Spleen (tissue), 11 donors: Measurements from ENCODE around the gene RBMS1. TPM values are rescaled to one million over a fixed set of nuclear protein-coding genes. Genes with fewer than 3 reads are reported as not detected.

Experiments
- DNase-seq: peaks from one replicate; pipeline ENCODE4 v3.0.0-alpha.2; 2020
- H3K27ac ChIP-seq, 8 donors: fragments of 200-600 bp; sonication (generic) in 7 of 8; 1 replicate in 4 of 8; 2 replicates in 4 of 8; pipeline versions ENCODE4 v1.5.0 to v1.8.0; 2016 to 2021; ENCODE audit warnings: inconsistent platforms in 4 of 8, mild to moderate bottlenecking in 4 of 8, moderate library complexity in 1 of 8
- H3K27me3 ChIP-seq, 7 donors: fragments of 200-600 bp; sonication (generic) in 6 of 7; replicated peaks in 1 of 7; 1 replicate in 4 of 7; 2 replicates in 3 of 7; pipeline versions ENCODE4 v1.5.0 to v1.8.0; 2016 to 2021; ENCODE audit warnings: inconsistent platforms in 3 of 7, mild to moderate bottlenecking in 1 of 7
- H3K36me3 ChIP-seq, 6 donors: fragments of 200-600 bp; sonication (generic) in 5 of 6; 1 replicate in 4 of 6; 2 replicates in 2 of 6; pipeline versions ENCODE4 v1.5.0 to v1.8.0; 2016 to 2021; ENCODE audit warnings: inconsistent platforms in 2 of 6
- H3K4me1 ChIP-seq, 6 donors: fragments of 200-600 bp; sonication (generic) in 5 of 6; 1 replicate in 3 of 6; 2 replicates in 3 of 6; pipeline versions ENCODE4 v1.5.0 to v1.8.0; 2016 to 2021; ENCODE audit warnings: inconsistent platforms in 3 of 6
- H3K4me3 ChIP-seq, 8 donors: fragments of 200-600 bp; sonication (generic) in 7 of 8; 1 replicate in 4 of 8; 2 replicates in 4 of 8; pipeline versions ENCODE4 v1.5.0 to v1.8.0; 2016 to 2021; ENCODE audit warnings: inconsistent platforms in 4 of 8, mild to moderate bottlenecking in 4 of 8, moderate library complexity in 2 of 8
- H3K9me3 ChIP-seq, 8 donors: fragments of 200-600 bp; sonication (generic) in 7 of 8; 1 replicate in 4 of 8; 2 replicates in 4 of 8; pipeline versions ENCODE4 v1.5.0 to v1.8.0; 2016 to 2021; ENCODE audit warnings: inconsistent platforms in 4 of 8
- POLR2A ChIP-seq, 3 donors: fragments of 450-650 bp; IDR thresholded peaks; one replicate each; pipeline ENCODE4 v1.5.1; 2017; ENCODE audit warnings: antibody characterized with exemption in 3 of 3, mild to moderate bottlenecking in 1 of 3
- POLR2AphosphoS5 ChIP-seq, 3 donors: sonication (generic); formaldehyde crosslinking; IDR thresholded peaks; one replicate each; pipeline ENCODE4 v1.5.1; 2017; ENCODE audit warnings: antibody characterized with exemption in 3 of 3
- WGBS, 5 donors: extraction: QIAGEN DNeasy Blood & Tissue Kit in 3 of 5; methylation state at CpG; one replicate each; pipeline versions ENCODE4 v1.1.5 to v1.1.7; 2013 to 2018; 5-methylcytosine and 5-hydroxymethylcytosine counted together
- intact Hi-C: fragments of 100-400 bp; cut with DNase I; formaldehyde crosslinking; loops from one replicate; pipeline ENCODE4 v1.15.0; 2023; ENCODE audit warnings: low total_unique reads
- polyA plus RNA-seq, 3 donors: library from polyadenylated mRNA; stranded (reverse); fragments of 200-250 nt; gene quantifications; one replicate each; pipeline ENCODE4 v1.2.1, GENCODE V29; 2013
- total RNA-seq, 7 donors: library from RNA; depleted of rRNA in 3 of 7; stranded (reverse); fragments of >200 nt in 3 of 7; fragmentation: NEBNext Ultra II Directional in 4 of 7; extraction: Animal tissue kit (Norgen Biotek cat#: 25700) in 4 of 7; gene quantifications; one replicate each; pipeline versions ENCODE4 v1.1.0 to v1.2.1, GENCODE V29; 2016 to 2021
- TF ChIP-seq, protein P1 (sequence below), 11 experiments: fragments of 200-600 bp in 7 of 11; fragments of 450-650 bp in 4 of 11; sonication (generic) in 4 of 11; IDR thresholded peaks in 8 of 11; conservative IDR thresholded peaks in 3 of 11; 1 replicate in 7 of 11; 2 replicates in 4 of 11; pipeline versions ENCODE4 v1.4.0 to v1.8.0; 2016 to 2021; ENCODE audit warnings: antibody characterized with exemption in 11 of 11, inconsistent platforms in 4 of 11, mild to moderate bottlenecking in 1 of 11
- donor health status: healthy with polysubstance abuse.
- donor health status: DM: no; HTN: no; CAD: no; lungs with moderate emphysema.
- donor health status: DM: no; HTN: no; CAD: no.
- donor health status: Bipolar disorder and iron deficiency.
- donor health status: healthy.
- donor health status: DM: no; HTN: no; CAD: no.
- donor health status: DM: yes; HTN: yes; CAD: no.

The RBMS1 gene
- total and polyA plus RNA-seq, 10 donors = 18.8 to 151 (median 118) TPM

DNA sequence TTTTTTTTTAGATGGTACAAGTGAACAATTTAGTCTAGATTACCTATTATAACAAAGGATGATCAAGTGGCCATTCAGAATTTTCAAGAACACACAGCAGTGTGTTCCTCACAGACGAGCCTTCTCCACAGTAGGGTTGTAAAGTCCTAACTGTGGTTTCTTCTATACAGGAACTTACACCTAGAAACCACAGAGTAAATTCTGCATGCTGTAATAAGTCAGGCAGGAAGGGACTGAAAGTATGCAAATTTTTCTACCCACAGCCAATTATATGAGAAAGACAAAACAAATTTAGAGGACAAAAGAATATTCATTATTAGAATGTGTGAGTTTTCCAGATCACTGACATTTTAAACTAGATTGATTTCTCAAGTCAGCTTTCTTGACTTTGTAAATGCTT is 99.5 kb downstream of the RBMS1 start:
- Histone ChIP-seq H3K4me3 (peak overlapping the region in 1 of 8 donors; percentile 27), H3K36me3 (no peaks in the 10 kb centered on the region), H3K9me3 (no peaks in the 10 kb centered on the region), H3K27ac (peak overlapping the region in 7 of 8 donors; percentile 24 to 89 (median 66)), H3K4me1 (peaks cover 56 to 100% (median 97%) of the 10 kb centered on the region in 6 donors), H3K27me3 (no peaks in the 10 kb centered on the region)
- intact Hi-C loops = no loop called here
- no peak for DNase-seq
- TF ChIP-seq POLR2A (IDR thresholded peaks at IDR 0.05) (no peak), POLR2AphosphoS5 (IDR thresholded peaks at IDR 0.05) (no peak)
- TF ChIP-seq, protein P1, sequence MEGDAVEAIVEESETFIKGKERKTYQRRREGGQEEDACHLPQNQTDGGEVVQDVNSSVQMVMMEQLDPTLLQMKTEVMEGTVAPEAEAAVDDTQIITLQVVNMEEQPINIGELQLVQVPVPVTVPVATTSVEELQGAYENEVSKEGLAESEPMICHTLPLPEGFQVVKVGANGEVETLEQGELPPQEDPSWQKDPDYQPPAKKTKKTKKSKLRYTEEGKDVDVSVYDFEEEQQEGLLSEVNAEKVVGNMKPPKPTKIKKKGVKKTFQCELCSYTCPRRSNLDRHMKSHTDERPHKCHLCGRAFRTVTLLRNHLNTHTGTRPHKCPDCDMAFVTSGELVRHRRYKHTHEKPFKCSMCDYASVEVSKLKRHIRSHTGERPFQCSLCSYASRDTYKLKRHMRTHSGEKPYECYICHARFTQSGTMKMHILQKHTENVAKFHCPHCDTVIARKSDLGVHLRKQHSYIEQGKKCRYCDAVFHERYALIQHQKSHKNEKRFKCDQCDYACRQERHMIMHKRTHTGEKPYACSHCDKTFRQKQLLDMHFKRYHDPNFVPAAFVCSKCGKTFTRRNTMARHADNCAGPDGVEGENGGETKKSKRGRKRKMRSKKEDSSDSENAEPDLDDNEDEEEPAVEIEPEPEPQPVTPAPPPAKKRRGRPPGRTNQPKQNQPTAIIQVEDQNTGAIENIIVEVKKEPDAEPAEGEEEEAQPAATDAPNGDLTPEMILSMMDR (IDR thresholded peaks at IDR 0.05 in 8 of 11, conservative IDR thresholded peaks at IDR 0.05 in 3 of 11) = no peak
- WGBS, 5 donors = 0 to 32% (median 13%) methylated on average over 1 of the region's 1 CpG

GRCh38 chr2:160392201-160392600 is 101.4 kb downstream of the RBMS1 start:
- no peak for DNase-seq
- Histone ChIP-seq H3K27ac (peak overlapping the region in 5 of 8 donors; percentile 0 to 89 (median 78)), H3K27me3 (no peaks in the 10 kb centered on the region), H3K4me1 (peaks cover 67 to 100% (median 97%) of the 10 kb centered on the region in 6 donors), H3K9me3 (no peaks in the 10 kb centered on the region), H3K4me3 (no peak overlapping the region), H3K36me3 (no peaks in the 10 kb centered on the region)
- intact Hi-C loops = no loop called here
- TF ChIP-seq POLR2A (IDR thresholded peaks at IDR 0.05) (no peak), POLR2AphosphoS5 (IDR thresholded peaks at IDR 0.05) (no peak)
- TF ChIP-seq, protein P1 (IDR thresholded peaks at IDR 0.05 in 8 of 11, conservative IDR thresholded peaks at IDR 0.05 in 3 of 11) = no peak
- 88 to 96% (median 91%) methylated on average over 3 of the region's 3 CpGs for WGBS, 5 donors

GRCh38 chr2:160390544-160391455 is 102.8 kb downstream of the RBMS1 start:
- H3K27me3 ChIP-seq = no peaks in the 10 kb centered on the region
- peaks cover 65 to 100% (median 95%) of the 10 kb centered on the region in 6 donors for H3K4me1 ChIP-seq
- peak overlapping the region in 6 of 8 donors; percentile 76 to 90 (median 89) for H3K27ac ChIP-seq
- H3K9me3 ChIP-seq = no peaks in the 10 kb centered on the region
- no peaks in the 10 kb centered on the region for H3K36me3 ChIP-seq
- DNase-seq = no peak
- H3K4me3 ChIP-seq = no peak overlapping the region
- intact Hi-C loops = no loop called here
- TF ChIP-seq POLR2AphosphoS5 (IDR thresholded peaks at IDR 0.05) = no peak
- TF ChIP-seq, protein P1 (IDR thresholded peaks at IDR 0.05 in 8 of 11, conservative IDR thresholded peaks at IDR 0.05 in 3 of 11) = no peak
- 60 to 75% (median 64%) methylated on average over 7 of the region's 7 CpGs for WGBS, 5 donors

GRCh38 chr2:160389875-160390274 is 103.7 kb downstream of the RBMS1 start:
- TF ChIP-seq POLR2AphosphoS5 (IDR thresholded peaks at IDR 0.05) = no peak
- TF ChIP-seq, protein P1 (IDR thresholded peaks at IDR 0.05 in 8 of 11, conservative IDR thresholded peaks at IDR 0.05 in 3 of 11) = no peak
- no peak for TF ChIP-seq POLR2A (IDR thresholded peaks at IDR 0.05)
- Histone ChIP-seq H3K36me3 (no peaks in the 10 kb centered on the region), H3K4me1 (peaks cover 60 to 100% (median 96%) of the 10 kb centered on the region in 6 donors), H3K4me3 (no peak overlapping the region), H3K27me3 (no peaks in the 10 kb centered on the region), H3K27ac (peak overlapping the region in 6 of 8 donors; percentile 76 to 90 (median 89)), H3K9me3 (no peaks in the 10 kb centered on the region)
- intact Hi-C loops = no loop called here
- no peak for DNase-seq
